Neural cell (in vitro differentiated cells): ENCODE measurements around the gene AQP12A.

Experiments used
- CTCF ChIP-seq: fragments of 450-650 bp; IDR thresholded peaks from 2 replicates; pipeline ENCODE4 v1.5.1; 2014; ENCODE audit warnings: antibody characterized with exemption, mild to moderate bottlenecking, moderate library complexity; ENCODE audit not compliant: poor library complexity, severe bottlenecking
- EP300 ChIP-seq: fragments of 450-650 bp; conservative IDR thresholded peaks from 2 replicates; pipeline ENCODE4 v1.6.1; 2014; ENCODE audit warnings: antibody characterized with exemption, mild to moderate bottlenecking, moderate library complexity; ENCODE audit not compliant: poor library complexity, severe bottlenecking
- EZH2 ChIP-seq: fragments of 200-600, 300-800 bp; shearing (Covaris generic), sonication (generic); IDR thresholded peaks from 2 replicates; pipeline ENCODE4 v1.6.1; 2014; ENCODE audit warnings: antibody characterized with exemption, low read length, borderline replicate concordance, mild to moderate bottlenecking; ENCODE audit not compliant: insufficient read depth, poor library complexity, severe bottlenecking
- POLR2AphosphoS5 ChIP-seq: IDR thresholded peaks from 2 replicates; pipeline ENCODE4 v1.6.1; 2012
- RAD21 ChIP-seq: fragments of 450-650 bp; conservative IDR thresholded peaks from 2 replicates; pipeline ENCODE4 v1.6.1; 2014; ENCODE audit warnings: antibody characterized with exemption, mild to moderate bottlenecking, moderate library complexity
- REST ChIP-seq: IDR thresholded peaks from 2 replicates; pipeline ENCODE4 v1.6.1; 2012; ENCODE audit warnings: borderline replicate concordance

DNA sequence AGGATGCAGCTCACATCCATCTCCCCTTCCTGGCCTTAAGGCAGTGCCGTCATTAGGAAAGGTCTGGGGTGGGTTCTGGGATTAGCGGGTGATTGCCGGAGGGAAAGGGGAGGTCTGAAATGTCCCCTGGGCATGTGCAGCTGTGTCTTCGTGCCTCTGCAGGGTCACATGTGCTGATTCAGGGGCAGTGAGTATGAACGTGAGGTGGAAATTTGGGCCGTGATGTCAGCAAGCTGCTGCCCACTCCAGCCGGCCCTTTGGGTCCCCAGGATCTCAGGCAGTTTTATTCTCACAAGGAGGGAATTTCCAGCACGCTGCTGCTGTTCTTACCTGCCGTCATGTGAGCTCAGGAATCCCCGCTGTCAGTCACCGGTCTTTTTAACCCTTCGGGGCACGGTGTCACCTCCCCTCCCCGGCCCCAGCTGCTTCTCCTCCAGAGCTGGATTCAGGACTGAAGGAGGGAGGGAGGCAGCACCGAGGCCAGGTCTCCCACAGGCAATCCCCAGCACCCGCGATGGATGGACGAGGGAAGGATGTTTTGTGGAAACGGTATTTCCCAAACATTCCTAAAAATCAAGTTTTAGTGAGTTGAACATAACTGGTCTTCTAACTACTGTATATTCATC lies 42.9 kb upstream of the AQP12A start:
- TF ChIP-seq CTCF (no peak), REST (no peak), POLR2AphosphoS5 (no peak), RAD21 (no peak), EP300 (no peak), EZH2 (no peak)
